GM21576 (cell line): ENCODE measurements around the gene MTUS2.

ENCODE experiments used
- ATAC-seq: cut with Tn5 transposase; IDR thresholded peaks from one replicate; pipeline ENCODE4 v1.9.1; 2021; ENCODE audit warnings: mild to moderate bottlenecking, moderate library complexity; ENCODE audit not compliant: unreplicated experiment

Gene MTUS2

DNA sequence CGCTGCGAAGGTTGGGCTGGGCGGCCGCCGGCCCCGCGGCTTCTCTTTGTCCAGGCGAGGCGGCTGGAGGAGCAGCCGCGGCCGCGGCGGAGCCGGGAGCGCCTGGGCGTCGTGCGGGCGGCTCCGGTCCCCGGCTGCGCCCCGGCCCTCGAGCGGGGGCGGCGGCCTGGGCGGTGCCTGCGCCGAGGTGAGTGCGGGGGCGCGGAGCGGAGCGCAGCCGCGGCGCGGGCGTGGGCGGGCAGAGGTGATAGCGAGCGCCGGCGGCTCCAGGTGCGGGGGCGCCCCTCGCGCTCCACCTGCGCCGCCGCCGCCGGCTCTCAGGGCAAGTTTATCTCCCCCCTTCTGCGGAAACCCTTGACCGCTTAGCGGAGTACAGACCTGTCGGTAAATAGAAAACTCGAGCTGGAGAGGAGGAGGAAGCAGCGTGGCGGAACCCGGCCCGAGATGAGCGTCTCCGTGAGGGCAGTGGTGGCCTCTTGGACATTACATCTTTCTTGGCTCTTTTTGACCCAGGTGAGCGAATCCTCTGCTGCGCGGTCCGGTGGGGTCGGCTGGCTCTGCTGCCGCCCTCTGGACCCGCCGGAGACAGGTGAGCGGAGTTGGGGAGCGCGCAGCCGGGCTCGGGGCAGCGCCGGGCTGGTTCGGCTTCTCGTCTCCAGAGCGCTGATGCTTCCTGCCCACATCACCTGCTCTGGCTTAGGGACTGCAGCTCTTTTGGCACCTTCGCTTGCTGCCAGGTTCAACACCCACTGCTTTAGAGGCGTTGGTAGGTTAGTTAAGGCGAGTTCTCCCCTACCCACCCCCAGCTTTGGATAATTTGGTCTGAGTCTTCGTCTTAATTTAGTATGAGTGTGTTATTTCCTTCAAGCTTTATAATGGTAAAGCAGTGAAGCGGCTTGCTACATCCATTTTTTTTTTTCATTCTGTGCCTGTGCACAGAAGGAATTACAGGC, at the start of gene MTUS2:
TSS of gene MTUS2 (plus strand) at position 241 of the 953 bp plus-strand sequence.
- ATAC-seq, result peak; percentile 48

DNA sequence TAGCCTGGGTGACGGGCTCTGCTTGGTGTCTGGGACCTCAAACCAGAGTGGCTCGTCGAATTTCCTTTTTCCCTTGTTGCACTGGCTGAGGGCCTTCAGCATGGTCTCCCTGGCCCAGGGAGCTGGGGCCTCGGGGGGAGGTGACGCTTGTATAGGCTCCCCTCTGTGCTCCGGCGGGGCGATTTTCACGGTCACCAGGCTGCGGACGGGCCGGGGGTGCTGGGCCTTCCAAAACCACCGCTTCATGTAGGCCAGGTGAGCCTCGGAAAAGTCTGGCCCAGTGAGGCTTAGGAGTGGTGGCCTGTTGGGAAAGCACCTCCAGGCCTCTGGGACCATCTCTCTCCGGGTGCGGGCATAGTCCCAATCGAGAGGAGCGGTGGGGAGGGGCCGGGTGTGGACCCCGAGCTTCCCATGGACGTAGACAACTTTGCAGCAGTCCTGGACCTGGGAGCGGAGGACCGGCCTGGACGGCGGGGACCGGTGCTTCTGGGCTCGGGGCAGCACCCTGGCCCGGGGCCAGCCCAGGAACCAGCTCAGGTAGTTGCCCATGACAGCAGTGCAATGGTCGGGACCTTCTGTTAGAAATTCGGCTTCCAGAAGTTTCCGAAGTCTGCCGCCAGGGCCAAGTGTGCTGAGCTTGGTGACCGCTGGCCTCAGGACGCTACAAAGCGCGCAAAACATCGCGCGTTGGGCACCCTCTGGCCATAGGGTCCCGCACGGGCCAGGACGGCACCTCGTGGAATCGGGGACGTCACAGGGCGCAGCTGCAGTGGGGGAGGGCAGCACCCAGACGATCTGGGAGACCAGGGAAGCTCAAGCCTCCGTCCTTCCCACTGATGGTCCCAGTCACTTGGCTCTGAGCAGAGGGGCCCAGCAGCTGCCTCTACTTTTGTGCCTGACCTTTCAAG, 41.6 kb upstream of the MTUS2 start:
- no peak for ATAC-seq

DNA sequence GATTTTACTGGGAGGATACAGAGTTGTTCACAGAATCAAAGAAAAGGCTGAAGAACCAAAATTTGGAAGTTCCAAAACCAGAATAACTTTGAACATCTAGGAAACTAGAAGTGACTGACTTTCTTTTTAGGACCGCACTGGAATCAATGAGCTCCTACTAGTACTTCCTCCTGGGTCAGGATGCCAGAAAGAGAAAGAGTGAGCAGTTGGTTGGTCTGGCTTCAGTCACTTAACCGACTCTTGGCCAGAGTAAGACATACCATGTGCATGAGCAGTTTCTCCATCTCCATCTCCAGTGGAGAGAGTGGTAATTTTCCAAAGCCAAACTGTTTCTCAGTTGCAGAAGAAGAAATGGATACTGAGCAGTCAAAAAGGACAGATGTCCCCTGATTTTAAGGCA, 27.1 kb upstream of the MTUS2 start:
- ATAC-seq, result no peak

DNA sequence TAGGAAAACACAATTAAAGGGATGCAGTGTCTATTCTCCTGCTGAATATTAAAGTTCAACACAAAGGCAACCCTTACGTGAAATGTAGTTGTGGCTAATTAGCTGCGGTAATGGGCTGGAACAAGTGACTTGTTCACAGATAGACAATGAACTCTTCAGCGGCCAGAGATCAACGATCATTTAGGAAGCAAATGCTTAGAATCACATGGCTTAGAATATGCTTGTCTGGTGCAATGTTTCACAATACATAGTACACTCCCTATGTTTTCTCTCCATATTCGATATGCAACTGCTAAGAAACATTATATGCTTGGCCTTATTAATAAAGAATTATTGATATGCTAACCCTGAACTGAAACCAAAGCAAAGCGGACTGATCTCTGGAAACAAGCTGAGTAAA, 25.7 kb upstream of the MTUS2 start:
- no peak for ATAC-seq

DNA sequence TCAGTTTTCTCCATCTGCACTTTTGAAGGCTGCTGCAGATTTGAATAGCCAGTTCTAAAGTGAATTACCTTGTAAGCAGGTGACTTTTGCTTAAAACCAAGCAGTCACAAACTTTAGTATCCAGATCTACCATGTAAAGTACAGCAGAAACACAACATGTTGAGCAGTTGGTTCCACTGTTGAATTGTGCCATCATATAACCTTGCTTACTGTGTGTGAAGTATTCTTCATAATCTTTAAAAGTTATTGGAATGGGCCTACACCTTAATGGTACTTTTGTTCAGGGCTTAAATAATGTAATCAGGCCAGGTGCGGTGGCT, 23.2 kb upstream of the MTUS2 start:
- no peak for ATAC-seq

DNA sequence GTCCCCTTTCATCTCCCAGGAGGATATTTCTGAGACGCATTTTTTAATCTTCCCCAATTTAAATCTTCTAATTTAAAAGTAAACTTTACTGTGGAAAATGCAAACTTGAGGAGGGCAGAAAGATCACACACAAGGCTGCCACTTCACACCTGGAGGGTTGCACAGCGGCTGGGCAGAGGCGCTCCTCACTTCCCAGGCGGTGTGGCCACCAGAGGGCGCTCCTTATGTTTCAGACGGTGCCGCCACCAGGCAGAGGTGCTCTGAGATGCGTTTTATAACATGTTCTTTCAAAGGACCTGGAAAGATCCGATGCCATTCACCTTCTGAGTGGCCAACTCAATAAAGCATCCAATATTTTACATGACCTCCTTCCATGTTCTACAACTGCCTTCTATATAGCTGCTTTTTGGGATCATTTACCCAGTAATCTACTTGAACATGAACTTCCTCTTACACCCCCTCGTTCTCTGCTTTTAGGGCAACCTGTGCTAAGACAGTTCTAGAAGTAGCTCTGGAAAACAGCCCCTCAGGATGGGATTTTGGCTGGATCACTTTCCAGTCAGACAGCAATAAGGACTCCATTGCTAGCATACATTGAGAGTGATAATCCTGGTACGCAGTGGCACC, 14.8 kb upstream of the MTUS2 start:
- ATAC-seq, result no peak

DNA sequence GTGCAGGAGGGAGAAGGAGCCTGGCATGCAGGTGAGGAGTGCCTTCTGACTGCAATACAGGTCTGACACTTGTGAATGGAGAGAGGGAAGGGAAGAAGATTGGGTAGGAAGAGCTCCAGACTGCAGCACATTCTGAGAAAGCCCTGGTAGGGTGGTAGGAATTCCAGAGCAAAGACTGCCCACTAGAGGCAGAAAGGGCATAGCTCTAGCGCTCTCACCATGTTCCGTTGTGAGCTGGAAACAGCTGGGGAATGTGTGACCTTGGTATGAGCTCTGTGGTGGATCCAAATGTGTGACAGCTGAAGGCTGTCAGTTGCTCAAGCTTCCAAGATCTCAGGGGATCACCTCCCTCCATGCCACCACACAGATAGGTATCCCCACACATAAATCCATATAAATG, 2.9 kb upstream of the MTUS2 start:
- no peak for ATAC-seq

DNA sequence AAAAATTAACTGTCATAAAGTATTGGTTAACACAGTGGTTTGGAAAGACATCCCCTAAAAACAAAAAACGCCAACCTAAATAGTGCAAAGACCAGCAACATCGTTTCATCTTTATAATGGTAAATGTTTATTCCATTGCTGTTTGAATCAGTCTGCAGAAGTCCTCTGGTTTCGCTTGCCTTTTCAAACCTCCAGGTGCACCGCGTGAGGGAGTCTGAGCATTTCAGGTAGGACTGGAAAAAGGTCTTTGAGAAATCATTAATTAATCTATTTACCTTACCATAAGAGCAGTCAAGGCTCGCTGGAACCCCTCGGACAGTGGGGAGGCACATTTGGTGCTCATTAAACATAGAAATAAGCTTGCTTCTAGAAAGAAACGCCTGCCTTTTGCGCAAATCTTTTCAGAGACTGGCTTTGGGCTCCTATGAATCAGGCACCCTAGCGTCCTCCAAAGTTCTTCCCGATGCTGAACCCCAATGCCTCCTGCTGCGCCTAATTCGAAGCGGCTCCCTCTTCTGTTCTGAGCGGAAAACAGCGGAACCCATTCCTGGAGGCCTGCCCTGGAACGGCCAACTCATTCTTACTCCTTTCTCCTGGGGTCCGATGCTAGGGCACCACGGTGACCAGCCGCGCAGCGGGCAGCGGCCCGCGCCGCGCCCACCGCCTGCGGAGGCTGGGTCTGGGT, 951 bp upstream of the MTUS2 start:
- no peak for ATAC-seq

DNA sequence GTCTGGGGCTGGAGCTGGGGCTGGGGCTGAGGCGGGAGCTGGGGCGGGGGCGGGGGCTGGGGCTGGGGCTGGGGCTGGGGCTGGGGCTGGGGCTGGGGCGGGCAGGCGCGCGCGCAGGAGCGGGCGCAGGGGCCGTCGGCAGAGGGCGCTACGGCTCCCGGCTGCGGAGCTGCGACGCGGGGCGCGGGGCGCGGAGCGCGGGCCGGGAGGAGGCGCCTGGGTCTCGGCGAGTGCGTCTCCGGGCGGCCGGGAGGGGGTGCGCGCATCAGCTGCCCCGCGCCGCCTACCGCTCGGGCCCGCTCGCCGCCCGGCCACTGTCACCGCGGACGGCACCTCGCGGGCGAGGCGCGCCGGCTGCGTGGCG, 422 bp upstream of the MTUS2 start:
- ATAC-seq, result peak; percentile 47

DNA sequence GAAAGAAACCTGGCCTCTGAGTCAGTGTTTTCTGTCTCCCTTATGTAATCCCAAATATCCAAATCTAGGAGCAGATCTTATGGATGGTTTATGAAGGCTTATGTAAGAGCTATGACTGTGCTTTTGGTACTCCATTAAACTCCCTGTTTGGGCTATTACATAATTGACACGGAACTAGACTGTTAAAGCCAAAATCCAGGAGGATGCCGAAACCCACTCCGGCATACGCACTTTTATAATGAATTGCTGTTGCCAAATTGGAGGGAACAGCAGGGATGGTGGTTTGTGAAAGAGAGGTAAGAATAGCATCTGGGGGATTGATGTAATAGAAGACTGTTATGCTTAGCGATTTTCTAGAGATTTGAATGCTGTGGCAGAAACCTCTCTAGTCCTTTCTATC, 2.0 kb downstream of the MTUS2 start:
- no peak for ATAC-seq

DNA sequence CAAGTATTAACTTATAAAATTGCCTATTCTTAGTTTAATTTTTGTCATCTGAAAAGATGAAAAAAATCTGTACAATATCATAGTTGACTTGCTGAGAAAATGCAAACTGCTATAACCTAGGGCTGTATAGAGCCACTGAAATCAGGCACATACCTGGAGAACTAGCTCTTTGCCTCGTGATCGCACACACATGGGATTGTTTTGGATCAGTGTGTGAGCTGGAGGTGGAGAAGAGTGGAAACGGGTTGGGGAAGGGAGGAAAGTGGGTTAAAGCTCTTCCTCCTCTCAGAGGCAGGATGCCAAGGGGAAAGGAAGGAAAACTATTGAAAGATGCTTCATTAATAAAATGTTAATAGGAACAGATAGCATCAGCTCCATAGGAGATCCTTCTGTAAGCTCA, 2.7 kb downstream of the MTUS2 start:
- no peak for ATAC-seq

DNA sequence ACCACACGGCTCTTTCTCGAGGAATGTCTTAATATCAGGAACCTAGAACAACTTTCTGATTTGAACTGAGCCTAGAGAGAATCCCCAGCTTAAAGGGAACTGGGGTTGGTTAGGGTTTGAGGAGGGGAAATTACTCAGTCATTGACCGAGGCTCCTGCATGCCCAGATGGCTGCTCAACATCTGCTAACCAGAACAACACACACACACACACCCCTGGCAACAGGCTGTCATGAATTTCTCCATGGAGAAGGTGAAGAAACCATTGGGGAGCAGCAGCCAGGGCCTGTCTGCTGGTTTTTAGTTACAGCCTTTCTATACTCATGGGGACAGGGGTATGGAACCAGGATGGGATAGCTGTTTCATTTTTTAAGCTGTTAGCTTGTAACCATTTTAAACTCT, 5.2 kb downstream of the MTUS2 start:
- no peak for ATAC-seq

DNA sequence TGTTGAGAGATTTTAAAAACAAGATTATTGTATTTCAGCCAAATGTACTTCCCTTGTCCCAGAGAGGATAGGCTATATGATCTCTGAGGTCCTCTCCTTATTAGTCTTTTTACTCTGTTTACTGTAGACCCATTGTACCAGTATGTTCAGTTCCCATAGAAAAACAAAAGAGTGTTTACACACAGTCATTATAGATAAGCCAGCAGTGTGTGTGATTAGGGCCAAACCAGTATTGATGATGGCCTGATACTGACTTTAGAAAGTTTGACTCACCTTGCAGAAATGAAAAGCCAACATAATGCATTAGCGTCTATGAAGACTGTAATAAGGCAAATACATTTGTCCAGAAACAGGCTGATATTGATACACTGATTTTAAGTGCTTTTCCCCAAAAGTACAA, 6.2 kb downstream of the MTUS2 start:
- no peak for ATAC-seq

DNA sequence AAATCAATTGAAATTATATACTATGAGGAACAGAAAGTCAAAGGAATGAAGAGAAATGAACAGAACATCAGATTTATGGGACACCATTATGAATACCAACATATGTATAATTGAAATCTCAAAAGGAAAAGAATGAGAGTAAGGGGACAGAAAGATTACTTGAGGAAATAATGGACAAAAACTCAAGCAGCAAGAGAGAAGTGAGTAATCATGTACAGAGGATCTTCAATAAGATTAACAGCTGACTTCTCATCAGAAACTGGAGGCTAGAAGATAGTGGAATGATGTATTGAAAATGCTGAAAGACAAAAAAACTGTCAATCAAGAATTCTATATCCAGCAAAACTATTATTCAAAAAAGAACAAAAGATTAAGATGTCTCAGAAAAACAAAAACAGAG, 10.4 kb downstream of the MTUS2 start:
- ATAC-seq, result no peak

DNA sequence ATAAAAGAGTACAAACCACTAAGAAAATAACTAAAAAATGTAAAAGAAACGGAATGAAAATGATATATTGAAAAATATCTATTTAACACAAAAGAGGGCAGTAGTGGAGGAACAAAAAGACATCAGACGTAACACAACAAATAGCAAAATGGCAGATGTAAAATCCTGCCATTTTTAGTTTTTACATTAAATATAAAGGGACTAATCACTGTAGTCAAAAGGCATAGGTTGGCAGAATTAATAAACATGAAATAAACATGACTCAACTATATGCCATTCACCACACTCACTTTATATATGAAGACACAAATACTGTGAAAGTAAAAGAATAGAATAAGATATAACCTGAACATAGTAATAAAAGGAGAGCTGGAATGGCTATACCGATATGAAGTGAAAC, 11.0 kb downstream of the MTUS2 start:
- no peak for ATAC-seq

DNA sequence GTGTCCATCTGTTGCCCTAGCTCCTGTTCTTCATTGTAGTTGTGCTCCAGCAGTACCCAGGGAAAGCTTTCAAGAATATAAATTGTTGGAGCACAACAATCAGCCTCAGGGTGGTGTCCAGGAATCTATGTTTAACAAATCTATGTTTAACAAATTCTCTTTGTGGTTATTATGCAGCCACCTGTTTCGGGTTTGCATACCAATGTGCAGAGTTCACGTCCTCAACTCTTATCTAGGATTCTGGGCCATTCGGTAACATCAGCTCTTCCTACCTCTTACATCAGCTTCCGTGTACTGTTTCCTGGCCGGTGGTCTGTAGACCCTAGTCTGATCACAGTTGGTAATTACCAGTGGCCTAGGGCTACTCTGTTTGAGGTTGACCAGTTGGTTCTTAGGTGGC, 17.0 kb downstream of the MTUS2 start:
- no peak for ATAC-seq

DNA sequence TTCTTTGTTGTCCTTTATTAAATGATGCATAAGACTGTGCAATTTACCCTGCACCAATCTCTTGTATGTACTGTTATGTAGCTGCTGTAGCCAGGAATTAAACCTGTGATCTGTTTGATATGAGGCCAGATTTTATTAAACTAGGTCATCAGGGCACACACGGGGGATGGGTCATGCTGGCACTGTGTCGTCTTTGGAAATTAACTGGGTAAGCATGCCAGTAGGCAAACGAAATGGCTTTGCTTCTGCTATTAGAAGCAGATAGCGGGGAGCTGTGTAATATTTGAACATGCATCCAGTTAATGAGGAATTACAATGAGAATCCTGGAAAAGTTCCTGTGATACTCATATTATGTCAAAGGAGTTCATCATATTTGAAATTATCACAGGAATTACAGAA, 23.5 kb downstream of the MTUS2 start:
- ATAC-seq, result no peak

DNA sequence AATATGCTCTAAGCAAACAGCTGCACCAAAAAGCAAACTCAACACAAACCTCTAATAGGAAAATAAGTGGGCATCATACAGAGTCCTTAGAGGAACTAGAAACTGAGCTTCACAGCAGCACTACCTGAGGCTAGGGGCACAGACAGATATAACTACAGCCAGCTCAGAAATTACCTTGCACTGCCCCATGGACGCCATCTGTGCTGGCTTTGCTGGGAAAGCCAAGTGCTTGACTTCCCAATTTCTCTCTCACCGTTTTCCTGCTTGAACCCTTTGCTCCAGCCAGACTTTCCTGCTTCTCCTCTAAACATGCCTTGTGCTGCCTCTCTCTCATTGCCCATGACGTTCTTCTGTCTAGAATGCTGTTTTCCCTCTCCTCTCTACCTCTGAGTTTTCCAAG, 29.3 kb downstream of the MTUS2 start:
- ATAC-seq, result no peak

DNA sequence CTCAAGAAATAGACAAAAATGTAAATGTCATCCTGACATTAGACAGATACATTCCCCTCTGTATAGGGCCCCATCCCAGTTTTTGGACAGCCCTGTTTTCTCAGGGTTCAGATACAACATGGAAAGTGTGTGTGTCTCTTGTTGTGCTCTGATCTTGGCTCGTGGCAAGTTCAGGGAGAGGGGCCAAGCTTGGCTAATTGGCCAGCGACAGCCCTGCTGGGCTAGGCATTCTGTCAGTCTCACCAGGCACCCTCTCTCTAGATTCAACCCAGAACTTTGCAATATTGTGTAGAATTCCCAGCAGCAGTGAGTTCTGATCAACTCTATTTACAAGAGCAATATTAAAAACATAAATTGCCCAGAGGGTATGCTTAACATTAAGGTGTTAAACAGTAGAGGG, 30.1 kb downstream of the MTUS2 start:
- ATAC-seq, result no peak

DNA sequence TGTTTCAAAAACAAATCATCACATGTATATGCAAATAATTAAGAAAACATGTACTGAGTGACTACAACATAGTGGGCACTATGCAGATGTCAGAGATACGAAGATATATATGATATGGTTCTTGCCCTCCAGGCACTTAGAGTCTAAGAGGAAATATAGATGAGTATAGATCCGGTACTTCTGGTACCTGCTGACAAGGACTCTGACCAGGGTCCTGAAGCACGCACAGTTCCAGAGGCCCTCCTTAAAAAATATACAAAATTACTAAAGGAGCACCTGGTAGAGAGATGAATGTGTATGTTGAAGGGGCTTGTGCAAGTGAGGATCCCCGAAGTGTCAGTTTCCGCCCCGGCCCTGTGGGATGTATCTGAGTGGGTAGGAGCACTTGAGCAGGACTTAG, 31.3 kb downstream of the MTUS2 start:
- no peak for ATAC-seq

DNA sequence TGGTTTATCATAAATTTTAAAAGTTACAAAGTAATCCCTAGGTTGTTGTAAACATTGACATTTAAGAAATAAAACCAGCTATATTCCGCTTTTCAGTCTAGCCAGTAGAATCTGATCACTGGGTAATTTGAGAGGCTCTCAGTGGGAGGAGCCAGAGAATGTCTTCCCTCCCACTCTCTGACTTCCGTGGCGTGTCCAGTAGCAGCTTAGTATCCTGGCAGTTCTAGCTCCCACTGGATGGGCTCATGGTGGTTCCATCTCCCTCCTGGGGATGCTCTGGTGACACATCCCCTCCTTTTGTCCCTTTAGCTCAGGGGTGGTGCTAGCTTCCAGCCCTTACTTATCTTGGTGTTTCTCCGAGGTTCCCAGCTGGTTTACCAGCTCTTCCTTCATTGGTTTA, 34.5 kb downstream of the MTUS2 start:
- ATAC-seq, result no peak
